HEK293 (cell line): ENCODE results near the gene NTN5.

Source experiments
- KLF7 ChIP-seq: fragments of 450-650 bp; formaldehyde crosslinking; IDR thresholded peaks from 2 replicates; pipeline ENCODE4 v1.5.1; 2016; ENCODE audit warnings: missing biosample characterization, missing genetic modification characterization, borderline replicate concordance
- SCRT1 ChIP-seq: fragments of 450-650 bp; formaldehyde crosslinking; IDR thresholded peaks from 2 replicates; pipeline ENCODE4 v1.5.1; 2016; ENCODE audit warnings: missing biosample characterization, missing genetic modification characterization, borderline replicate concordance
- SCRT2 ChIP-seq: fragments of 450-650 bp; formaldehyde crosslinking; IDR thresholded peaks from 2 replicates; pipeline ENCODE4 v1.5.1; 2016; ENCODE audit warnings: missing biosample characterization, missing genetic modification characterization
- SP2 ChIP-seq: fragments of 450-650 bp; formaldehyde crosslinking; IDR thresholded peaks from 2 replicates; pipeline ENCODE4 v1.5.1; 2016; ENCODE audit warnings: missing biosample characterization, missing genetic modification characterization
- ZBTB8A ChIP-seq: fragments of 450-650 bp; formaldehyde crosslinking; IDR thresholded peaks from 2 replicates; pipeline ENCODE4 v1.5.1; 2016; ENCODE audit warnings: missing biosample characterization, missing genetic modification characterization
- ZNF121 ChIP-seq: fragments of 450-650 bp; formaldehyde crosslinking; IDR thresholded peaks from 2 replicates; pipeline ENCODE4 v1.5.1; 2016; ENCODE audit warnings: missing biosample characterization, missing genetic modification characterization
- ZNF248 ChIP-seq: fragments of 450-650 bp; formaldehyde crosslinking; IDR thresholded peaks from 2 replicates; pipeline ENCODE4 v1.5.1; 2017; ENCODE audit warnings: missing biosample characterization, missing genetic modification characterization
- ZNF600 ChIP-seq: fragments of 450-650 bp; formaldehyde crosslinking; IDR thresholded peaks from 2 replicates; pipeline ENCODE4 v1.5.1; 2016; ENCODE audit warnings: missing biosample characterization, missing genetic modification characterization
- ZNF629 ChIP-seq: fragments of 450-650 bp; formaldehyde crosslinking; IDR thresholded peaks from 2 replicates; pipeline ENCODE4 v1.5.1; 2017; ENCODE audit warnings: missing biosample characterization, missing genetic modification characterization
- TF ChIP-seq, protein P1 (sequence below): fragments of 450-650 bp; formaldehyde crosslinking; conservative IDR thresholded peaks from 2 replicates; pipeline ENCODE4 v1.5.1; 2016; ENCODE audit warnings: low read depth, missing biosample characterization, missing genetic modification characterization
- TF ChIP-seq, protein P2 (sequence below): fragments of 450-650 bp; formaldehyde crosslinking; IDR thresholded peaks from 2 replicates; pipeline ENCODE4 v1.5.1; 2016; ENCODE audit warnings: missing biosample characterization, missing genetic modification characterization, low read depth
- TF ChIP-seq, protein P3 (sequence below): fragments of 450-650 bp; formaldehyde crosslinking; IDR thresholded peaks from 2 replicates; pipeline ENCODE4 v1.5.1; 2016; ENCODE audit warnings: missing biosample characterization, missing genetic modification characterization
- TF ChIP-seq, protein P4 (sequence below): fragments of 450-650 bp; formaldehyde crosslinking; IDR thresholded peaks from 2 replicates; pipeline ENCODE4 v1.5.1; 2017; ENCODE audit warnings: missing biosample characterization, missing genetic modification characterization
- TF ChIP-seq, protein P5 (sequence below): fragments of 450-650 bp; IDR thresholded peaks from 2 replicates; pipeline ENCODE4 v1.5.1; 2018; ENCODE audit warnings: missing biosample characterization, mild to moderate bottlenecking, missing genetic modification characterization

Gene NTN5

DNA sequence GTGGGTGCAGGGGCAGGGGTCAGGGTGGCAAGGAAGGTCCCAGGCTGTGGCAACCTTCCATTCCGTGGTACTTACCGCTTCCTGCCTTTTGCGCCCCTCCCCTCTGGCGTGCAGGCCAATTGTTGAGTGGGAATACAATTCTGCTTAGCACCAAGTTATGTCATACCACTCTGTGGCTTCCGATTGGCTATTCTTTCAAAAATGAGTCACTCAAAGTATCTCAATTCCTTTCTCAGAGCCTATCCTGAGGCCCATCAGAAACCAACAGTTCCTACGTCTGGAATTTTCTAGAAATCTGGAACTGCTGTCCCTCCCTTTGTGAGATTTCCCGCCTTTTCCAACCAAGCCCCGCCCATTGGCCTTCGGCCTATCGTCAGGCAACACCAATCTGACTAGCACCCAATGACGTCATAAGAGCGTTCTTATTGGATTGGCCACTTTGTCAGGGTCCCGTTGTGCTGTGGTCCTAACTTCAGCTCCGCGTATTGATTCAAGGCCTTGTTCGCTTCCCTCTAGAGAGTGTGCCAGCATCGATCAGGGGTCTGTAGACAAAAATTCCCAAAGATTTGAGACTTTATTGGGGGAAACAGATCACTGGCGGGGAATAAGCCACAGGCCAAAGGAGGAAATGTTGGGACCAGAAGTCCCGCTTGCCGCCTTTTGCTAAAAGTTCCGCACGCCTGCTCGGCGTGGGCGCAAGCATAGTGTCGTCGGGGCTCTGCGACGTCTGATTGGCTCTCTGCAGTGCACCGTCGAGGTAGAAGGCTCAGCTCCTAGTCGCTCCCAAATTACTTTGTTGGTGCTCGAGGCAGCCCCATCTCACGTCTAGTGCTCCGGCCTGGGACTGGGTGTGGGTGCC, 11.7 kb downstream of the NTN5 start (continued):
- TF ChIP-seq ZBTB8A (tag by site-specific recombination) (no peak), ZNF248 (no peak), KLF7 (tag by site-specific recombination) (no peak), SCRT1 (tag by site-specific recombination) (peak; percentile 74), ZNF121 (tag by site-specific recombination) (no peak), SCRT2 (tag by site-specific recombination) (peak; percentile 95), ZNF600 (peak; percentile 52; the same call in 1 of the 2 replicates), ZNF629 (peak; percentile 58), SP2 (tag by site-specific recombination) (peak; percentile 53)
- TF ChIP-seq, protein P1, sequence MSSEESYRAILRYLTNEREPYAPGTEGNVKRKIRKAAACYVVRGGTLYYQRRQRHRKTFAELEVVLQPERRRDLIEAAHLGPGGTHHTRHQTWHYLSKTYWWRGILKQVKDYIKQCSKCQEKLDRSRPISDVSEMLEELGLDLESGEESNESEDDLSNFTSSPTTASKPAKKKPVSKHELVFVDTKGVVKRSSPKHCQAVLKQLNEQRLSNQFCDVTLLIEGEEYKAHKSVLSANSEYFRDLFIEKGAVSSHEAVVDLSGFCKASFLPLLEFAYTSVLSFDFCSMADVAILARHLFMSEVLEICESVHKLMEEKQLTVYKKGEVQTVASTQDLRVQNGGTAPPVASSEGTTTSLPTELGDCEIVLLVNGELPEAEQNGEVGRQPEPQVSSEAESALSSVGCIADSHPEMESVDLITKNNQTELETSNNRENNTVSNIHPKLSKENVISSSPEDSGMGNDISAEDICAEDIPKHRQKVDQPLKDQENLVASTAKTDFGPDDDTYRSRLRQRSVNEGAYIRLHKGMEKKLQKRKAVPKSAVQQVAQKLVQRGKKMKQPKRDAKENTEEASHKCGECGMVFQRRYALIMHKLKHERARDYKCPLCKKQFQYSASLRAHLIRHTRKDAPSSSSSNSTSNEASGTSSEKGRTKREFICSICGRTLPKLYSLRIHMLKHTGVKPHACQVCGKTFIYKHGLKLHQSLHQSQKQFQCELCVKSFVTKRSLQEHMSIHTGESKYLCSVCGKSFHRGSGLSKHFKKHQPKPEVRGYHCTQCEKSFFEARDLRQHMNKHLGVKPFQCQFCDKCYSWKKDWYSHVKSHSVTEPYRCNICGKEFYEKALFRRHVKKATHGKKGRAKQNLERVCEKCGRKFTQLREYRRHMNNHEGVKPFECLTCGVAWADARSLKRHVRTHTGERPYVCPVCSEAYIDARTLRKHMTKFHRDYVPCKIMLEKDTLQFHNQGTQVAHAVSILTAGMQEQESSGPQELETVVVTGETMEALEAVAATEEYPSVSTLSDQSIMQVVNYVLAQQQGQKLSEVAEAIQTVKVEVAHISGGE (tag by site-specific recombination), result no peak
- TF ChIP-seq, protein P2, sequence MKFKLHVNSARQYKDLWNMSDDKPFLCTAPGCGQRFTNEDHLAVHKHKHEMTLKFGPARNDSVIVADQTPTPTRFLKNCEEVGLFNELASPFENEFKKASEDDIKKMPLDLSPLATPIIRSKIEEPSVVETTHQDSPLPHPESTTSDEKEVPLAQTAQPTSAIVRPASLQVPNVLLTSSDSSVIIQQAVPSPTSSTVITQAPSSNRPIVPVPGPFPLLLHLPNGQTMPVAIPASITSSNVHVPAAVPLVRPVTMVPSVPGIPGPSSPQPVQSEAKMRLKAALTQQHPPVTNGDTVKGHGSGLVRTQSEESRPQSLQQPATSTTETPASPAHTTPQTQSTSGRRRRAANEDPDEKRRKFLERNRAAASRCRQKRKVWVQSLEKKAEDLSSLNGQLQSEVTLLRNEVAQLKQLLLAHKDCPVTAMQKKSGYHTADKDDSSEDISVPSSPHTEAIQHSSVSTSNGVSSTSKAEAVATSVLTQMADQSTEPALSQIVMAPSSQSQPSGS (tag by site-specific recombination), result peak; percentile 94
- TF ChIP-seq, protein P3, sequence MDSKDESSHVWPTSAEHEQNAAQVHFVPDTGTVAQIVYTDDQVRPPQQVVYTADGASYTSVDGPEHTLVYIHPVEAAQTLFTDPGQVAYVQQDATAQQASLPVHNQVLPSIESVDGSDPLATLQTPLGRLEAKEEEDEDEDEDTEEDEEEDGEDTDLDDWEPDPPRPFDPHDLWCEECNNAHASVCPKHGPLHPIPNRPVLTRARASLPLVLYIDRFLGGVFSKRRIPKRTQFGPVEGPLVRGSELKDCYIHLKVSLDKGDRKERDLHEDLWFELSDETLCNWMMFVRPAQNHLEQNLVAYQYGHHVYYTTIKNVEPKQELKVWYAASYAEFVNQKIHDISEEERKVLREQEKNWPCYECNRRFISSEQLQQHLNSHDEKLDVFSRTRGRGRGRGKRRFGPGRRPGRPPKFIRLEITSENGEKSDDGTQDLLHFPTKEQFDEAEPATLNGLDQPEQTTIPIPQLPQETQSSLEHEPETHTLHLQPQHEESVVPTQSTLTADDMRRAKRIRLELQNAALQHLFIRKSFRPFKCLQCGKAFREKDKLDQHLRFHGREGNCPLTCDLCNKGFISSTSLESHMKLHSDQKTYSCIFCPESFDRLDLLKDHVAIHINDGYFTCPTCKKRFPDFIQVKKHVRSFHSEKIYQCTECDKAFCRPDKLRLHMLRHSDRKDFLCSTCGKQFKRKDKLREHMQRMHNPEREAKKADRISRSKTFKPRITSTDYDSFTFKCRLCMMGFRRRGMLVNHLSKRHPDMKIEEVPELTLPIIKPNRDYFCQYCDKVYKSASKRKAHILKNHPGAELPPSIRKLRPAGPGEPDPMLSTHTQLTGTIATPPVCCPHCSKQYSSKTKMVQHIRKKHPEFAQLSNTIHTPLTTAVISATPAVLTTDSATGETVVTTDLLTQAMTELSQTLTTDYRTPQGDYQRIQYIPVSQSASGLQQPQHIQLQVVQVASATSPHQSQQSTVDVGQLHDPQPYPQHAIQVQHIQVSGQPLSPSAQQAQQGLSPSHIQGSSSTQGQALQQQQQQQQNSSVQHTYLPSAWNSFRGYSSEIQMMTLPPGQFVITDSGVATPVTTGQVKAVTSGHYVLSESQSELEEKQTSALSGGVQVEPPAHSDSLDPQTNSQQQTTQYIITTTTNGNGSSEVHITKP, result peak; percentile 42
- TF ChIP-seq, protein P4, sequence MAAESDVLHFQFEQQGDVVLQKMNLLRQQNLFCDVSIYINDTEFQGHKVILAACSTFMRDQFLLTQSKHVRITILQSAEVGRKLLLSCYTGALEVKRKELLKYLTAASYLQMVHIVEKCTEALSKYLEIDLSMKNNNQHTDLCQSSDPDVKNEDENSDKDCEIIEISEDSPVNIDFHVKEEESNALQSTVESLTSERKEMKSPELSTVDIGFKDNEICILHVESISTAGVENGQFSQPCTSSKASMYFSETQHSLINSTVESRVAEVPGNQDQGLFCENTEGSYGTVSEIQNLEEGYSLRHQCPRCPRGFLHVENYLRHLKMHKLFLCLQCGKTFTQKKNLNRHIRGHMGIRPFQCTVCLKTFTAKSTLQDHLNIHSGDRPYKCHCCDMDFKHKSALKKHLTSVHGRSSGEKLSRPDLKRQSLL, result no peak
- TF ChIP-seq, protein P5, sequence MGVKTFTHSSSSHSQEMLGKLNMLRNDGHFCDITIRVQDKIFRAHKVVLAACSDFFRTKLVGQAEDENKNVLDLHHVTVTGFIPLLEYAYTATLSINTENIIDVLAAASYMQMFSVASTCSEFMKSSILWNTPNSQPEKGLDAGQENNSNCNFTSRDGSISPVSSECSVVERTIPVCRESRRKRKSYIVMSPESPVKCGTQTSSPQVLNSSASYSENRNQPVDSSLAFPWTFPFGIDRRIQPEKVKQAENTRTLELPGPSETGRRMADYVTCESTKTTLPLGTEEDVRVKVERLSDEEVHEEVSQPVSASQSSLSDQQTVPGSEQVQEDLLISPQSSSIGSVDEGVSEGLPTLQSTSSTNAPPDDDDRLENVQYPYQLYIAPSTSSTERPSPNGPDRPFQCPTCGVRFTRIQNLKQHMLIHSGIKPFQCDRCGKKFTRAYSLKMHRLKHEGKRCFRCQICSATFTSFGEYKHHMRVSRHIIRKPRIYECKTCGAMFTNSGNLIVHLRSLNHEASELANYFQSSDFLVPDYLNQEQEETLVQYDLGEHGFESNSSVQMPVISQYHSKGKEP (tag by site-specific recombination), result no peak
